ENCODE data around the gene DNASE1L1. TPM values are rescaled to one million over a fixed set of nuclear protein-coding genes. Genes with fewer than 3 reads are reported as not detected.

DNASE1L1 gene
- total RNA-seq, 1 donor from 2014 or later, result 20.7 TPM

DNA sequence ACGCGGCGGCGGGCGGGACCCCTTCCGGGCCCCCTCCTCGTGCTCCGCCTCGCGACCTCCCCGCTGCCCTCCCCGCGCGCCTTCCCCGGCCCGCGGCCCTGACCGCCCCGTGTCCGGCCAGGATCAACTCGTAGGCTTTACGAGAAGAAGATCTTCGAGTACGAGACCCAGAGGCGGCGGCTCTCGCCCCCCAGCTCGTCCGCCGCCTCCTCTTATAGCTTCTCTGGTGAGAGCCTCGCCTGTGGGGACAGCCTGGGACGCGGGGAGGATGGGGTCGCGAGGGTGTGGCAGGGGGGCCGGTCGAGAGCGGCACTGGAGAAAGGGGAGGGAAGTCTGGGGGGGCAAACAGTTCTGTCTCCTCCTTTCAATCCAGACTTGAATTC lies 29.5 kb downstream of the DNASE1L1 start:
- TF ChIP-seq, protein P1, sequence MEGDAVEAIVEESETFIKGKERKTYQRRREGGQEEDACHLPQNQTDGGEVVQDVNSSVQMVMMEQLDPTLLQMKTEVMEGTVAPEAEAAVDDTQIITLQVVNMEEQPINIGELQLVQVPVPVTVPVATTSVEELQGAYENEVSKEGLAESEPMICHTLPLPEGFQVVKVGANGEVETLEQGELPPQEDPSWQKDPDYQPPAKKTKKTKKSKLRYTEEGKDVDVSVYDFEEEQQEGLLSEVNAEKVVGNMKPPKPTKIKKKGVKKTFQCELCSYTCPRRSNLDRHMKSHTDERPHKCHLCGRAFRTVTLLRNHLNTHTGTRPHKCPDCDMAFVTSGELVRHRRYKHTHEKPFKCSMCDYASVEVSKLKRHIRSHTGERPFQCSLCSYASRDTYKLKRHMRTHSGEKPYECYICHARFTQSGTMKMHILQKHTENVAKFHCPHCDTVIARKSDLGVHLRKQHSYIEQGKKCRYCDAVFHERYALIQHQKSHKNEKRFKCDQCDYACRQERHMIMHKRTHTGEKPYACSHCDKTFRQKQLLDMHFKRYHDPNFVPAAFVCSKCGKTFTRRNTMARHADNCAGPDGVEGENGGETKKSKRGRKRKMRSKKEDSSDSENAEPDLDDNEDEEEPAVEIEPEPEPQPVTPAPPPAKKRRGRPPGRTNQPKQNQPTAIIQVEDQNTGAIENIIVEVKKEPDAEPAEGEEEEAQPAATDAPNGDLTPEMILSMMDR (conservative IDR thresholded peaks at IDR 0.05; ENCODE audit: low read depth, low read length), result no peak
- DNase-seq (ENCODE audit: low read depth), result no peak
- peak overlapping the region; percentile 73 for H3K4me3 ChIP-seq (ENCODE audit: low read depth, low read length)

DNA sequence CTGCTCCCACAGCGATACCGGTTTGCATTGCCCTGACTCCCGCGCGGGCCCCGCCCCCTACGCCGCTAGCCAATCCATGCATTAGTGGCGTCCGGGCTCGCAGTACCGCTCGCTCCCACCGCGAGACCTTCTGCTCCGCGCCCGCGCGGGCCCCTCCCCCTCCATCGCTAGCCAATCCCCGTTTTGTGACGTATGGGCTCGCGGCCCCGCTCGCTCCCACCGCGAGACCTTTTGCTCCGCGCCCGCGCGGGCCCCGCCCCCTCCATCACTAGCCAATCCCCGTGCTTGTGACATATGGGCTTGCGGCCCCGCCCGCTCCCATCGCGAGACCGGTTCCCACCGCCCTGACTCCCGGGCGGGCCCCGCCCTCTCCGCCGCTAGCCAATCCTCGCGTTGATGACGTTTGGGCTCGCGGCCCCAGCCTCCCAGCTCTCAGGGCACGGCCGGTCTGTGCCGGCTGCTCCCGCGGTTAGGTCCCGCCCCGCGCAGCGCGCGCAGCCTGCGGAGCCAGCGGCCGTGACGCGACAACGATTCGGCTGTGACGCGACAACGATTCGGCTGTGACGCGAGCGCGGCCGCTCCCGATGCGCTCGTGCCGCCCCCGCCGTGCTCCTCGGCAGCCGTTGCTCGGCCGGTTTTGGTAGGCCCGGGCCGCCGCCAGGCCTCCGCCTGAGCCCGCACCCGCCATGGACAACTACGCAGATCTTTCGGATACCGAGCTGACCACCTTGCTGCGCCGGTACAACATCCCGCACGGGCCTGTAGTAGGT lies 30.1 kb downstream of the DNASE1L1 start, which contains the start of gene EMD:
EMD (plus strand) TSS at position 497 of the 770 bp plus-strand sequence; CDS start at position 687, 190 bp downstream.
- TF ChIP-seq, protein P1 (conservative IDR thresholded peaks at IDR 0.05; ENCODE audit: low read depth, low read length), result no peak
- peak within 1 kb of the TSS; percentile 73 for H3K4me3 ChIP-seq (ENCODE audit: low read depth, low read length)
- DNase-seq (ENCODE audit: low read depth), result no peak

DNA sequence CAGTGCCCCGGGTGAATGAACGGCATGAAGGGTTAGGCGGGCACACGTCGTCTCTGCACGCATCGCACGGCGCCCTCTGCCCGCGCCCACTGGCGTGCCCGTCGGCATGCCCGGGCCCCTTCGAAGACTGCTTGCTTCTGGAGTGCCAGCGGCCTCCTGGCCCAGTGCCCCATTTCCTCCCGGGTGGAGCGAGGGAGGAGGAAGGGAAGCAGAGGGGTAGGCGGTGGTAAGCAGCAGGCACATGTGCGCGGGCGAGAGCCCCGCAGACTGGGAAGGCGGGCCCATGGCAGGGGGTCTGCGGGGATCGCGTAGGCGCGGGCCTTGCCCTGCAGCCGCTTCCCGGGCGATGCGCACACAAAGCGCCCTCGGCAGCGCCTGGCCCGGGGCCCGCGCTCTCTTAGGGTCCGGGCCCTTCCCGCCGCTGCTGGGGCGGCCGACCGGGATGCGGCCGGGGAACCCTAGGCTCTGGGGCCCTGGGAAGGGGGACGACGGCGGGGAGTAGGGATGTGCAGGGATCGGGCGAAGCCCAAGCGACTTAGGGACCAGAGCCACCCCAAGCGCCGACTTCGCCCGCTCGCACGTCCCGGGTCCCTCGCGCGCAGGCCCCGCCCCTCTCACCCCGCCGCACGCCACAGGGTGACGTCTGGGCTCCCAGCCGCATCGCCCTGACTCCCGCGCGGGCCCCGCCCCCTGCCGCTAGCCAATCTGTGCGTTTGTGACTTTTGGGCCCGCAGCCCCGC lies 30.8 kb downstream of the DNASE1L1 start:
- TF ChIP-seq, protein P1 (conservative IDR thresholded peaks at IDR 0.05; ENCODE audit: low read depth, low read length), result no peak
- peak overlapping the region; percentile 53 for H3K4me3 ChIP-seq (ENCODE audit: low read depth, low read length)
- DNase-seq (ENCODE audit: low read depth), result no peak

DNA sequence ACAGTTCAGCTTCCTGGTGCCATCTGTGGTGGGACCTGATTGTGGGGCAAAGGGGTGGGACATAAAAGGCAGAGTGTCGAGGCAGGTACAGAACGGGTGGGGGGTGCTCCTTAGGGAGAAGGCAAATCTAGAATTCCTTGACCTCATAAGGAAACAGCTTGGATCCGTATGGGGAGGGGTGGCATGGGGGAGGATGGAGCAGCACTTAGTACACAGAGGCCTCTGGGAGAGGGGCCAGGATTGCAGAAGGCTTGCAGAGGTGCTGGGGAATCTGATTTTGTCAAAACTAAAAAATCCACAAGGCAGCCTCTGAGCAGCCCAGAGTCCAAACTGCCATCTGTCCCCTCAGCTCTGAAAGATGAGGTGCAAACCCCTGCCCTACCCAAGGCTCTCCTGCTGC lies 32.3 kb downstream of the DNASE1L1 start:
- H3K4me3 ChIP-seq (ENCODE audit: low read depth, low read length), result no peak overlapping the region
- no peak for DNase-seq (ENCODE audit: low read depth)
- TF ChIP-seq, protein P1 (conservative IDR thresholded peaks at IDR 0.05; ENCODE audit: low read depth, low read length), result no peak

DNA sequence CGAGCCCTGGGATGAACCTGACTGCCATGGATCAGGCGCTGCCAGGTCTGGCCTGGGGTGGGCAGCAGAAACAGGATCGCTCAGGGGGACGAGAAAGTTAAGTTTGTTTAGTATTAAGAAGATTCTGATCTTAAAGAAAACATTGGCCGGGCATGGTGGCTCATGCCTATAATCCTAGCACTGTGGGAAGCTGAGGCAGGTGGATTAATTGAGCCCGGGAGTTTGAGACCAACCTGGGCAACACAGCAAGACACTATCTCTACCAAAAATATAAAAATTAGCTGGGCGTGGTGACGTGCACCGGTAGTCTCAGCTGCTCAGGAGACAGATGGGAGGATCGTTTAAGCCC lies 33.9 kb downstream of the DNASE1L1 start:
- DNase-seq (ENCODE audit: low read depth), result no peak
- TF ChIP-seq, protein P1 (conservative IDR thresholded peaks at IDR 0.05; ENCODE audit: low read depth, low read length), result no peak
- H3K4me3 ChIP-seq (ENCODE audit: low read depth, low read length), result peak overlapping the region; percentile 43

DNA sequence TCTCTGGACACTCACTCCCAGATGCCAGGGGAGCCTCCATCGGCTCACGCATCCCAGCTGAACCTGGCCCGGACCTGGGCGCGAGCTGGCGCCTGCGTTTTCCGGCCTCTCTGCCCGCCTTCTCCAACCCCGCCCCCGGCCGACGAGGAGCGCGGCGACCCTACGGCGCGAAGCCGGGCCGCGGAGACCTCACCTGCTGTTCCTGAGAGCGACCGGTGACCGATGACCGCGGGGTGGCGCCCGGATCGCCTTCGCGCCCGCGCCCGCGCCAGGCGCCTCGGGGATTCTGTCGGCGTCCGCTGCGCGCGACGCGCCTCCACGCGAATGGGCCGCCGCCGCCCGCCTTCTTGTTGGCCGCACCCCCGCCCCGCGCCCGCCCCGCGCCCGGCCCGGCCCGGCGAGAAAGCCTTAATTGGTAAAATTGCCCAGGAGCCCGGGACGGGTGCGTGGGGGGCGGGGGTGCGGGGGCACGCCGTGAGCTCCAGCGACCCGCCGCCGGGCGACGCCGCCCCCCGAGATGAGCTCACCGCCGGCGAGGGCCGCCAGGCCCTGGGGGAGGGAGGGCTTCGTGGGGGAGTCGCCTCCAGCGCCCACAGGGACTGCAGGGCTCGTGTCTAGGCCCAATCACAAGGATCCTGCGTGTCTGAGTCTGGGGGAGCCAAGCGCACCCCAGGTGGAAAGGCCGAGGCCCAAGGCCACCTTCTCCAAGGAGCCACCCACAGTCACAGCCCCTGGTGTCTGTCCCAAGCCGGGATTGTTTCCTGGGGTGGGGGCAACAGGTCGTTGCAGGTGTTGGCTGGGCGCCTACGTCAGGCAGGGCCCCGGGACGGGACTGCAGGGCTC lies 34.5 kb downstream of the DNASE1L1 start, which contains the start of gene FLNA:
FLNA (minus strand) TSS at position 322 of the 843 bp plus-strand sequence. CDS start 3,389 bp downstream, outside the sequence.
- TF ChIP-seq, protein P1 (conservative IDR thresholded peaks at IDR 0.05; ENCODE audit: low read depth, low read length), result no peak
- no peak for DNase-seq (ENCODE audit: low read depth)
- H3K4me3 ChIP-seq (ENCODE audit: low read depth, low read length), result peak within 1 kb of the TSS; percentile 57

Measured in epithelial cell of proximal tubule (primary cell).